ENCODE measurements around the gene PRICKLE2.

DNA sequence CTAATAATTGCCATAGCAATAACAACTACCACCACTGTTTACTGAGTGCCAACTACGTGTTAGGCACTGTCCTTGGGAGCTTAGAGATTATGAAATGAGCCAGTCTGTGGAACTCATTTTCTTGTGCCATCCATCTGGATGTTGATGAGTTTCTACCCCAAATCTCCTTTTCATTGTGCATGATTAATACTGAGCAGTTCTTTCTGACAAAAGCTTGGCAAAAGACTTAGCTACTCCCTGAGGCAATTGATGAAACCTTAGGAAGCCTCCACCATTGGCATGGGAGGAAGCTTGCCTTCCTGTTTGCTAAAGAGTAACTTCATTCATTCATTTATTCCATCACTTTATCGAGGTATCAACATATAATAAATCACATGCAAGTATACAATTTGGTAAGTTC lies 39.8 kb downstream of the PRICKLE2 start:
- TF ChIP-seq TCF4 (CRISPR knock-in tag; IDR thresholded peaks at IDR 0.05; ENCODE audit: borderline replicate concordance) (no peak), ZFP3 (CRISPR knock-in tag; IDR thresholded peaks at IDR 0.05) (no peak), ZFP30 (CRISPR knock-in tag; IDR thresholded peaks at IDR 0.05) (no peak), TOX (CRISPR knock-in tag; IDR thresholded peaks at IDR 0.05; ENCODE audit: borderline replicate concordance) (no peak), ZNF565 (CRISPR knock-in tag; conservative IDR thresholded peaks at IDR 0.05; ENCODE audit: low read depth) (no peak), ZNF8 (CRISPR knock-in tag; IDR thresholded peaks at IDR 0.05) (no peak), ARNTL (CRISPR knock-in tag; IDR thresholded peaks at IDR 0.05; ENCODE audit: borderline replicate concordance, low read depth) (no peak), ESRRG (CRISPR knock-in tag; IDR thresholded peaks at IDR 0.05) (no peak), SNAI2 (CRISPR knock-in tag; IDR thresholded peaks at IDR 0.05) (no peak), CSDC2 (CRISPR knock-in tag; IDR thresholded peaks at IDR 0.05) (no peak), ISL1 (CRISPR knock-in tag; IDR thresholded peaks at IDR 0.05) (no peak)
- TF ChIP-seq, protein P1, sequence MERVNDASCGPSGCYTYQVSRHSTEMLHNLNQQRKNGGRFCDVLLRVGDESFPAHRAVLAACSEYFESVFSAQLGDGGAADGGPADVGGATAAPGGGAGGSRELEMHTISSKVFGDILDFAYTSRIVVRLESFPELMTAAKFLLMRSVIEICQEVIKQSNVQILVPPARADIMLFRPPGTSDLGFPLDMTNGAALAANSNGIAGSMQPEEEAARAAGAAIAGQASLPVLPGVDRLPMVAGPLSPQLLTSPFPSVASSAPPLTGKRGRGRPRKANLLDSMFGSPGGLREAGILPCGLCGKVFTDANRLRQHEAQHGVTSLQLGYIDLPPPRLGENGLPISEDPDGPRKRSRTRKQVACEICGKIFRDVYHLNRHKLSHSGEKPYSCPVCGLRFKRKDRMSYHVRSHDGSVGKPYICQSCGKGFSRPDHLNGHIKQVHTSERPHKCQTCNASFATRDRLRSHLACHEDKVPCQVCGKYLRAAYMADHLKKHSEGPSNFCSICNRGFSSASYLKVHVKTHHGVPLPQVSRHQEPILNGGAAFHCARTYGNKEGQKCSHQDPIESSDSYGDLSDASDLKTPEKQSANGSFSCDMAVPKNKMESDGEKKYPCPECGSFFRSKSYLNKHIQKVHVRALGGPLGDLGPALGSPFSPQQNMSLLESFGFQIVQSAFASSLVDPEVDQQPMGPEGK (CRISPR knock-in tag; IDR thresholded peaks at IDR 0.05; ENCODE audit: borderline replicate concordance): no peak

Measured in SK-N-SH treated with all-trans-retinoic acid at 6 μM for 48 hours (cell line).